IMR-90 (cell line): ENCODE results near the gene TPCN1. TPM values are rescaled to one million over a fixed set of nuclear protein-coding genes. Genes with fewer than 3 reads are reported as not detected.

Source experiments
- ATAC-seq: fragments of 200-7000 bp; cut with Tn5 transposase; 2 replicates; pipeline ENCODE4 v1.9.1; 2020; ENCODE audit warnings: low read depth, mild to moderate bottlenecking, moderate library complexity
- BruUV-seq: library from RNA; stranded (reverse); fragments of 400-500 nt; replicated peaks from 2 replicates; lab custom pipeline; 2021; lab: Mats Ljungman, UMichigan
- CTCF ChIA-PET: fragments of 300-600 bp; formaldehyde crosslinking; extraction: SDS; loops from one replicate; lab custom pipeline; 2021; ENCODE audit warnings: antibody characterized with exemption; lab: Yijun Ruan, JAX
- POLR2A ChIA-PET: fragments of 300-600 bp; sonication (Branson Sonifier 250); formaldehyde crosslinking; loops from one replicate; lab custom pipeline; 2022; ENCODE audit warnings: antibody characterized with exemption; ENCODE audit not compliant: unreplicated experiment; lab: Charles Lee
- DNase-seq: peaks from one replicate; pipeline ENCODE4 v3.0.0; 2013
- H2AFZ ChIP-seq: replicated peaks from 2 replicates; pipeline ENCODE3; 2013; ENCODE audit warnings: low read length, mild to moderate bottlenecking; ENCODE audit not compliant: poor library complexity
- H2AK5ac ChIP-seq: 2 replicates; pipeline ENCODE4 v1.6.1; 2013; ENCODE audit warnings: low read depth, low read length, inconsistent platforms
- H2AK9ac ChIP-seq: replicated peaks from 2 replicates; pipeline ENCODE3; 2013; ENCODE audit warnings: mild to moderate bottlenecking, low read depth, low read length, moderate library complexity; ENCODE audit not compliant: poor library complexity
- H2BK120ac ChIP-seq: 2 replicates; pipeline ENCODE4 v1.6.1; 2013; ENCODE audit warnings: low read depth, low read length, inconsistent platforms
- H2BK15ac ChIP-seq: 3 replicates; pipeline ENCODE4 v1.6.1; 2013; ENCODE audit warnings: low read depth, low read length, inconsistent platforms
- H2BK20ac ChIP-seq: 2 replicates; pipeline ENCODE4 v1.6.1; 2013; ENCODE audit warnings: low read depth, mild to moderate bottlenecking, inconsistent platforms, low read length, moderate library complexity
- H2BK5ac ChIP-seq: 2 replicates; pipeline ENCODE4 v1.6.1; 2013; ENCODE audit warnings: mild to moderate bottlenecking, low read depth, low read length, inconsistent platforms; ENCODE audit not compliant: poor library complexity, severe bottlenecking
- H3K14ac ChIP-seq: replicated peaks from 2 replicates; pipeline ENCODE4 v1.6.1; 2013; ENCODE audit warnings: low read depth, low read length, inconsistent platforms
- H3K18ac ChIP-seq: 2 replicates; pipeline ENCODE4 v1.6.1; 2013; ENCODE audit warnings: low read depth, low read length, control low read depth
- H3K23ac ChIP-seq: 2 replicates; pipeline ENCODE4 v1.6.1; 2013; ENCODE audit warnings: low read depth, low read length, inconsistent platforms
- H3K27ac ChIP-seq: 2 replicates; pipeline ENCODE4 v1.5.1; 2013; ENCODE audit warnings: mild to moderate bottlenecking, control low read depth, low read length; ENCODE audit not compliant: insufficient read depth
- H3K27me3 ChIP-seq: 2 replicates; pipeline ENCODE4 v1.6.1; 2013; ENCODE audit warnings: low read length; ENCODE audit not compliant: control insufficient read depth, insufficient read depth
- H3K36me3 ChIP-seq: 2 replicates; pipeline ENCODE4 v1.6.1; 2013; ENCODE audit warnings: low read length, mixed read lengths; ENCODE audit not compliant: control insufficient read depth, insufficient read depth
- H3K4ac ChIP-seq: 2 replicates; pipeline ENCODE4 v1.6.1; 2013; ENCODE audit warnings: low read depth, low read length, inconsistent platforms
- H3K4me1 ChIP-seq: 2 replicates; pipeline ENCODE4 v1.6.1; 2013; ENCODE audit warnings: low read length, mixed read lengths; ENCODE audit not compliant: control insufficient read depth, insufficient read depth
- H3K4me2 ChIP-seq: 2 replicates; pipeline ENCODE4 v1.6.1; 2013; ENCODE audit warnings: low read depth, mild to moderate bottlenecking, control low read depth, low read length, moderate library complexity
- H3K4me3 ChIP-seq: 2 replicates; pipeline ENCODE4 v1.5.1; 2013; ENCODE audit warnings: low read depth, mild to moderate bottlenecking, control low read depth, low read length, moderate library complexity; ENCODE audit not compliant: insufficient read depth
- H3K56ac ChIP-seq: 2 replicates; pipeline ENCODE4 v1.6.1; 2013; ENCODE audit warnings: low read length, inconsistent platforms; ENCODE audit not compliant: insufficient read depth; ENCODE audit errors: extremely low read depth
- H3K79me1 ChIP-seq, 2 experiments: 2 replicates each; pipeline ENCODE4 v1.6.1; 2013; ENCODE audit warnings: low read length in 2 of 2, inconsistent platforms in 1 of 2, low read depth in 1 of 2
- H3K9ac ChIP-seq: 2 replicates; pipeline ENCODE4 v1.6.1; 2013; ENCODE audit warnings: low read depth, low read length, control low read depth
- H3K9me1 ChIP-seq: 2 replicates; pipeline ENCODE4 v1.6.1; 2013; ENCODE audit warnings: low read length, inconsistent platforms; ENCODE audit not compliant: insufficient read depth
- H3K9me3 ChIP-seq: 2 replicates; pipeline ENCODE4 v1.6.1; 2013; ENCODE audit warnings: low read length; ENCODE audit not compliant: control insufficient read depth, insufficient read depth
- H4K20me1 ChIP-seq: 2 replicates; pipeline ENCODE4 v1.6.1; 2013; ENCODE audit warnings: low read length, inconsistent platforms; ENCODE audit not compliant: insufficient read depth
- H4K5ac ChIP-seq: 2 replicates; pipeline ENCODE4 v1.6.1; 2013; ENCODE audit warnings: mild to moderate bottlenecking, low read depth, low read length, control low read depth
- H4K8ac ChIP-seq, 2 experiments: 2 replicates each; pipeline ENCODE4 v1.6.1; 2013; ENCODE audit warnings: low read depth in 2 of 2, low read length in 2 of 2, control low read depth in 1 of 2, inconsistent platforms in 1 of 2
- H4K91ac ChIP-seq: 2 replicates; pipeline ENCODE4 v1.6.1; 2013; ENCODE audit warnings: low read depth, low read length, inconsistent platforms; ENCODE audit not compliant: insufficient read depth
- NFE2L2 ChIP-seq: fragments of 150-350 bp; IDR thresholded peaks from 2 replicates; pipeline ENCODE4 v1.6.1; 2016; ENCODE audit warnings: low read depth, mild to moderate bottlenecking, low read length
- RAD21 ChIP-seq: IDR thresholded peaks from 2 replicates; pipeline ENCODE4 v1.6.1; 2012; ENCODE audit warnings: low read length, improper control_type of control experiment
- WGBS, 2 experiments: methylation state at CpG; one replicate each; pipeline versions ENCODE4 v1.1.5 to v1.1.7; 2013; ENCODE audit warnings: missing lambda C conversion rate in 2 of 2; ENCODE audit not compliant: insufficient read length in 1 of 2; ENCODE audit errors: extremely low coverage in 2 of 2; 5-methylcytosine and 5-hydroxymethylcytosine counted together
- dilution Hi-C: fragments of 300-500 bp; cut with HindIII; formaldehyde crosslinking; loops from one replicate; pipeline ENCODE4 v1.14.3; 2018; ENCODE audit warnings: low sequenced_read_pairs; ENCODE audit not compliant: unreplicated experiment
- in situ Hi-C: fragments of 300-500 bp; cut with MboI; formaldehyde crosslinking; loops from 3 replicates; pipeline ENCODE4 v1.14.3; 2019; ENCODE audit warnings: low sequenced_read_pairs, inconsistent platforms, mixed read lengths
- intact Hi-C: fragments of 100-400 bp; cut with micrococcal nuclease; formaldehyde crosslinking; loops from 2 replicates; pipeline ENCODE4 v1.10.0; 2022
- polyA plus RNA-seq, 3 experiments: library from polyadenylated mRNA; depleted of rRNA; stranded (reverse); fragments of >200 nt; gene quantifications; 2 replicates each; pipeline ENCODE4 v1.2.3, GENCODE V29; 2012; ENCODE audit warnings: low replicate concordance in 1 of 3
- total RNA-seq: library from RNA; depleted of rRNA; stranded (reverse); fragments of >200 nt; gene quantifications from 2 replicates; pipeline ENCODE4 v1.2.3, GENCODE V29; 2012

The TPCN1 gene
- total and polyA plus RNA-seq, 2 of the 4 experiments (the other 2 are of a cell fraction), result 2.0 to 13.2 TPM

- Histone ChIP-seq H3K9me3 (no peaks in the 10 kb centered on the region), H2BK120ac (no peak overlapping the region), H2BK20ac (no peak overlapping the region), H3K4ac (no peak overlapping the region), H3K23ac (no peak overlapping the region), H3K4me1 (0 out of 2 replicates have a peak, but pooled peaks cover 1% of the 10 kb centered on the region), H3K4me3 (no peak overlapping the region), H3K9ac (no peak overlapping the region), H3K18ac (no peak overlapping the region), H3K27ac (no peak overlapping the region), H2BK5ac (no peak overlapping the region), H3K56ac (no peak overlapping the region), H3K9me1 (no peaks in the 10 kb centered on the region), H3K27me3 (peaks cover 7% of the 10 kb centered on the region), H4K91ac (no peak overlapping the region), H3K79me1 (no peaks in the 10 kb centered on the region), H4K20me1 (no peaks in the 10 kb centered on the region), H4K5ac (no peak overlapping the region), H3K4me2 (no peak overlapping the region), H3K36me3 (no peaks in the 10 kb centered on the region), H2AK5ac (no peak overlapping the region), H2AK9ac (no peak overlapping the region), H3K14ac (no peak overlapping the region), H2AFZ (no peak overlapping the region), H2BK15ac (no peak overlapping the region), H4K8ac (no peak overlapping the region)
- no TSS peak for BruUV-seq
- no peak for DNase-seq
- TF ChIP-seq RAD21 (no peak), NFE2L2 (no peak)
- WGBS, 2 experiments, result 17% methylated on average over 2 of the region's 3 CpGs; no CpG with 5 or more reads in 1 of the 2 experiments
- CTCF ChIA-PET, result no interaction called here
- no peak for ATAC-seq
- in situ Hi-C loops (no loop called here), dilution Hi-C loops (no loop called here), intact Hi-C loops (no loop called here)
- POLR2A ChIA-PET, result interaction anchor here (0.5 kb wide), 1 partner anchor 117 kb away, joined by 3 read pairs; no protein-coding TSS in a partner anchor
These were observed 118.8 kb downstream of the TPCN1 start for GRCh38 chr12:113340061-113340460.
